ENCODE results near the gene OSTM1.

OSTM1 gene

GRCh38 chr6:108100003-108100402 lies 25.5 kb upstream of the OSTM1 start:
- DNase-seq: no peak

GRCh38 chr6:108097882-108098281 lies 23.3 kb upstream of the OSTM1 start:
- DNase-seq: no peak

GRCh38 chr6:108093781-108094300 lies 19.3 kb upstream of the OSTM1 start:
- DNase-seq: no peak

- DNase-seq: no peak
These were observed 16.7 kb upstream of the OSTM1 start for GRCh38 chr6:108091288-108091687.

GRCh38 chr6:108083349-108083748 lies 8.8 kb upstream of the OSTM1 start:
- no peak for DNase-seq

GRCh38 chr6:108082539-108082938 lies 8.0 kb upstream of the OSTM1 start:
- DNase-seq: no peak

GRCh38 chr6:108080010-108080780 lies 5.7 kb upstream of the OSTM1 start:
- DNase-seq: no peak

GRCh38 chr6:108078191-108078590 lies 3.6 kb upstream of the OSTM1 start:
- no peak for DNase-seq

GRCh38 chr6:108074057-108074358 lies 533 bp downstream of the OSTM1 start:
- DNase-seq: peak; percentile 12

GRCh38 chr6:108071736-108072276 lies 2.7 kb downstream of the OSTM1 start:
- DNase-seq: no peak

- peak; percentile 50 for DNase-seq
These were observed 5.9 kb downstream of the OSTM1 start for GRCh38 chr6:108068618-108069017.

- DNase-seq: no peak
These were observed 6.4 kb downstream of the OSTM1 start for GRCh38 chr6:108068182-108068581.

- DNase-seq: no peak
These were observed 21.8 kb downstream of the OSTM1 start for GRCh38 chr6:108052706-108053105.

GRCh38 chr6:108051481-108051880 lies 23.1 kb downstream of the OSTM1 start:
- no peak for DNase-seq

GRCh38 chr6:108039681-108040080 lies 34.9 kb downstream of the OSTM1 start:
- no peak for DNase-seq

- DNase-seq: no peak
These were observed 37.7 kb downstream of the OSTM1 start for GRCh38 chr6:108036884-108037283.

- DNase-seq: no peak
These were observed 42.6 kb downstream of the OSTM1 start for GRCh38 chr6:108031968-108032367.

- DNase-seq: no peak
These were observed 44.3 kb downstream of the OSTM1 start for GRCh38 chr6:108030211-108030610.

- no peak for DNase-seq
These were observed 45.2 kb downstream of the OSTM1 start for GRCh38 chr6:108029226-108029921.

GRCh38 chr6:108027594-108027993 lies 46.9 kb downstream of the OSTM1 start:
- DNase-seq: no peak

GRCh38 chr6:108027056-108027455 lies 47.5 kb downstream of the OSTM1 start:
- no peak for DNase-seq

GRCh38 chr6:108024427-108025073 lies 50.0 kb downstream of the OSTM1 start:
- DNase-seq: no peak

- no peak for DNase-seq
These were observed 53.9 kb downstream of the OSTM1 start for GRCh38 chr6:108020472-108021116.
